Type B pancreatic cell (in vitro differentiated cells): ENCODE results near the gene OR5AP2. TPM values are rescaled to one million over a fixed set of nuclear protein-coding genes. Genes with fewer than 3 reads are reported as not detected.
"Not testable (repeated sequence)": the region's sequence is repeated elsewhere in the genome, so short reads cannot be mapped to it uniquely, and the experiment has no call there.

Experiments
- DNase-seq: peaks from one replicate; pipeline ENCODE4 v3.0.0; 2021; ENCODE audit warnings: mixed read lengths; ENCODE audit not compliant: unreplicated experiment; ENCODE audit errors: extremely low spot score
- H3K27ac Mint-ChIP-seq: 2 replicates; pipeline ENCODE4 v1.8.0; 2021; ENCODE audit warnings: mild to moderate bottlenecking, mixed read lengths
- H3K27me3 Mint-ChIP-seq: 2 replicates; pipeline ENCODE4 v1.8.0; 2021; ENCODE audit warnings: mixed read lengths
- H3K36me3 Mint-ChIP-seq: 2 replicates; pipeline ENCODE4 v1.8.0; 2021; ENCODE audit warnings: mixed read lengths
- H3K4me1 Mint-ChIP-seq: one replicate; pipeline ENCODE4 v1.8.0; 2021; ENCODE audit warnings: mixed read lengths; ENCODE audit not compliant: unreplicated experiment
- H3K4me3 Mint-ChIP-seq: 2 replicates; pipeline ENCODE4 v1.8.0; 2021; ENCODE audit warnings: mild to moderate bottlenecking, mixed read lengths
- H3K9me3 Mint-ChIP-seq: 2 replicates; pipeline ENCODE4 v1.8.0; 2021; ENCODE audit warnings: mixed read lengths
- CTCF ChIP-seq: fragments of 200-600 bp; sonication (generic); conservative IDR thresholded peaks from 2 replicates; pipeline ENCODE4 v1.5.0; 2021; ENCODE audit warnings: antibody characterized with exemption, mild to moderate bottlenecking
- long read RNA-seq: library from polyadenylated mRNA; unstranded; transcript quantifications from one replicate; pipeline ENCODE4 v2.0.0, GENCODE V29; 2020
- total RNA-seq: library from RNA; stranded (reverse); gene quantifications from 2 replicates; pipeline ENCODE4 v1.2.1, GENCODE V29; 2021; ENCODE audit warnings: low replicate concordance

The OR5AP2 gene
- not detected in 2 replicates for total RNA-seq
- long read RNA-seq, result 0 reads

- no peak within 1 kb of the TSS for H3K27ac Mint-ChIP-seq
- TF ChIP-seq CTCF, result no peak
- H3K27me3 Mint-ChIP-seq, result no peaks in the 10 kb centered on the region
- no peak for DNase-seq
- no peak within 1 kb of the TSS for H3K4me3 Mint-ChIP-seq
- H3K4me1 Mint-ChIP-seq, result no peaks in the 10 kb centered on the region
- no peaks in the 10 kb centered on the region for H3K36me3 Mint-ChIP-seq
- no peaks in the 10 kb centered on the region for H3K9me3 Mint-ChIP-seq
Measured at GRCh38 chr11:56642339-56642738, at the start of gene OR5AP2. Gene OR5AP2 (minus strand): TSS chr11:56642439. CDS start chr11:56642439, 0 bp downstream.

- H3K36me3 Mint-ChIP-seq, H3K9me3 Mint-ChIP-seq, H3K4me1 Mint-ChIP-seq, H3K27ac Mint-ChIP-seq, H3K4me3 Mint-ChIP-seq, H3K27me3 Mint-ChIP-seq, DNase-seq: not testable (repeated sequence)
Measured at GRCh38 chr11:56691179-56691578, 48.9 kb upstream of the OR5AP2 start.

- DNase-seq, result no peak
- Mint-ChIP-seq H3K4me1 (no peaks in the 10 kb centered on the region), H3K9me3 (no peaks in the 10 kb centered on the region), H3K27ac (no peak overlapping the region), H3K27me3 (no peaks in the 10 kb centered on the region), H3K36me3 (no peaks in the 10 kb centered on the region), H3K4me3 (no peak overlapping the region)
- no peak for TF ChIP-seq CTCF
Measured at GRCh38 chr11:56688554-56689100, 46.4 kb upstream of the OR5AP2 start.

- TF ChIP-seq CTCF, result no peak
- Mint-ChIP-seq H3K27me3 (peaks cover 3% of the 10 kb centered on the region), H3K9me3 (no peaks in the 10 kb centered on the region), H3K27ac (no peak overlapping the region), H3K36me3 (no peaks in the 10 kb centered on the region), H3K4me3 (no peak overlapping the region), H3K4me1 (no peaks in the 10 kb centered on the region)
- no peak for DNase-seq
Measured at GRCh38 chr11:56670984-56671383, 28.7 kb upstream of the OR5AP2 start.

- no peaks in the 10 kb centered on the region for H3K4me1 Mint-ChIP-seq
- H3K27ac Mint-ChIP-seq, result no peak within 1 kb of the TSS
- no peak for DNase-seq
- H3K36me3 Mint-ChIP-seq, result no peaks in the 10 kb centered on the region
- no peaks in the 10 kb centered on the region for H3K27me3 Mint-ChIP-seq
- no peaks in the 10 kb centered on the region for H3K9me3 Mint-ChIP-seq
- H3K4me3 Mint-ChIP-seq, result no peak within 1 kb of the TSS
- no peak for TF ChIP-seq CTCF
Measured at GRCh38 chr11:56663386-56663785, 21.1 kb upstream of the OR5AP2 start, which contains the start of gene OR5AR1. Gene OR5AR1 (plus strand): TSS chr11:56663686. CDS start chr11:56663686, 0 bp downstream.

GRCh38 chr11:56659755-56660154, 17.5 kb upstream of the OR5AP2 start:
- H3K27ac Mint-ChIP-seq, result no peak overlapping the region
- TF ChIP-seq CTCF, result no peak

More at GRCh38 chr11:56659755-56660154, 17.5 kb upstream of the OR5AP2 start:
- Mint-ChIP-seq H3K4me3 (no peak overlapping the region), H3K4me1 (no peaks in the 10 kb centered on the region), H3K9me3 (no peaks in the 10 kb centered on the region), H3K27me3 (no peaks in the 10 kb centered on the region), H3K36me3 (no peaks in the 10 kb centered on the region)
- no peak for DNase-seq
